ENCODE results near the gene HSF4.

DNA sequence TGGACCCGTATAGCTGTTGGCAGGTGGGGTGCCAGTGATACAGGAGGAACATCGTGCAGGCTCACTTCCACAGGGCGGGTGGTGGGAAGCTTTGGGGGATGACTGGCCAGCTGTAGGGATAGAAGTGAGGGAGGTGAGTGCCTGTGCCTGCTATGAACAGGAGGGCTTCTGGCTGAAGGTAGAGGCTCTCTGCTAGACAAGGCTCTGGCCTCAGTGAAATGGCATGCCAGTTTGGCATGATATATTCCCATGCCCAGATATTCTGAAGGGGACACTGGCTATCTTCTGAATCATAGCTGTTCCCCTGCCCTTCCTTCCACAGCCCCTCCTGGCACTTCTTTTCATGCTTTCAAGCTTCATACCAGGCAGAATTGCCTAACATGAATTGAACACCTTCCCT is 35.7 kb upstream of the HSF4 start:
- no peak for TF ChIP-seq TAF1 (IDR thresholded peaks at IDR 0.05; ENCODE audit: borderline replicate concordance, insufficient read depth, low read length)
- TF ChIP-seq POLR2AphosphoS5 (IDR thresholded peaks at IDR 0.05; ENCODE audit: low read depth, low read length) = no peak
- no peak for TF ChIP-seq REST (IDR thresholded peaks at IDR 0.05; ENCODE audit: insufficient read depth in 1 of 2, low read depth in 2 of 2, low read length in 2 of 2)
- TF ChIP-seq SIN3A (IDR thresholded peaks at IDR 0.05; ENCODE audit: borderline replicate concordance, insufficient read depth, low read length) = no peak
- no peak for TF ChIP-seq FOXP2 (optimal IDR thresholded peaks at IDR 0.05; ENCODE audit: borderline replicate concordance, extremely low read depth, extremely low read length, insufficient read depth)
